ENCODE data around the gene SPDYE18.
A peak's percentile ranks its signal among the peaks of the same experiment; 100 is the strongest.
"Not testable (repeated sequence)": the region's sequence is repeated elsewhere in the genome, so short reads cannot be mapped to it uniquely, and the experiment has no call there.

Gene SPDYE18

DNA sequence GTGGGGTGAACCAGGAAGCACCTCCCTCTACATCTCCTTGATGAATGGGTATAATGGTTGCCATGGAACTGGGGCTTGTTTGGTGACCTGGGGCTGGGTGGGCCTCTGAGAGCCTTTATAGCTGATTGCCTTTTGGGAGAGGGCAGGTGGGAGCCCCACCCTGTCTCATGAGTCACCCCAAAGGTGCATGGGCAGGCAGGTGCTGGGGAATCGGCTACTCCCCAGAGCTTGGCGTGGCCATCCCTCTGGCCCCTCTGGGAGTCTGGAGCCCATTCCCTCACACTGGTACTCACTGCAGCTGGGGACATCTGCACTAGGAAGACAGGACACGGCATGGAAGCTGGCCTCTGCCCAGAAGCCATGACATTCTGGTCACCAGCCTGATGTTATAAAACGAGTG lies at the start of gene SPDYE18:
Gene SPDYE18 (minus strand): TSS at position 2 of the 400 bp plus-strand sequence. CDS start 2,046 bp downstream, outside the sequence.
- not testable (repeated sequence) for DNase-seq

- not testable (repeated sequence) for DNase-seq
Measured at GRCh38 chr7:77108362-77108761, 46.0 kb upstream of the SPDYE18 start.

DNA sequence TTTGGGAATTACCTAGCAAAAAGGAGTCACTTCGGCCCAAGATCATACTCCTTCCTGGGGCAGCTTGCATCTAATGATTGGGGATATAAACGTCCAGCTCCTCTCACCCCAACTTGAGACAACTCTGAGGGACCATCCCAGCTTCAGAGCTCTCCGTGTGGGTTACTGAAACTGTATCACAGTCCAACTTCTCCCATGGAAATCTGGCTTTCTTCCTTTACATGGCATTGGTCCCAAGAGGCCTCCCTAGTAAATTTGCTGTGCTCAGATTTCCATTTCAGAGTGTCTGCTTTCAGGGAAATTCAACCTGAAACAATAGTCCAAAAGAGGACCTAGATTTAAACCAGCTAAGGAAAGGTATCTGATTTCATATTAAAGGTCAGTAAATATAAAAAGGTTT lies 45.3 kb upstream of the SPDYE18 start:
- not testable (repeated sequence) for DNase-seq

GRCh38 chr7:77105904-77106303 lies 43.5 kb upstream of the SPDYE18 start:
- not testable (repeated sequence) for DNase-seq

DNA sequence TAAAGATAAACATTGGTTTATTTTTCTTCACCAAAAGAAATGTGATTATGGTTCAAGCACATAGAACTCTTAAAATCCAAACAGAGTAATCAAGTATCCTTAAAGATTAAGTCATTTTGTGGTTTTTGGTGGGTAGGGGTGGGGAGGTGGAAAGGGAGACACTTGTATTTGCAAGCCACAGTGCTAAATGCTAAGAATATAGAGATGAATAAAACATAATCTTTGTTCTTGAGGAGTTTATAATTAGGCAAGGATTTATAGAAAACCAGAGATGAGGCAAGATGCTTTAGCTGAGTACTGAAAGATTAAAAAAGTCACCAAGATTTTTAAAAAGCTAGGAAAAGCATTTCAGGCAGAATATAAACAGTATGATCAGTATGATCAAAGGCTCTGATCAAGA lies 40.3 kb upstream of the SPDYE18 start:
- DNase-seq, result not testable (repeated sequence)

DNA sequence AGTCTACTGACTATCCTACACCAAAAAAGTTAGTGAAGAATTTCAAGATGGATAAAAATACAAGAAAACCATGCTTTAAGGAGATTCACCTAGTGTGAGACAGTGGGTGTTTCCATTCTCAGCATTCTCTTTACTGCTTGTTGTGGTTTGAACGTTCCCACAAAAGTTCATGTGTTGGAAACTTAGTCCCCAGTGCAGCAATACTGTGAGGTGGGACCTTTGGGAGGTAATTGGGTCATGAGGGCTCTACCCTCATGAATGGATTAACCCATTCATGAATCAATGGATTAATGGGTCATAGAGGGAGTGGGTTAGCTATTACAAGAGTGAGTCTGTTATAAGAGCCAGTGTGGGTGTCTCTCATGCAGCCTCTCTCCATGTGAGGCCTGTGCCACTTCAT lies 38.8 kb upstream of the SPDYE18 start:
- DNase-seq, result not testable (repeated sequence)

- DNase-seq, result not testable (repeated sequence)
Measured at GRCh38 chr7:77100501-77100900, 38.1 kb upstream of the SPDYE18 start.

DNA sequence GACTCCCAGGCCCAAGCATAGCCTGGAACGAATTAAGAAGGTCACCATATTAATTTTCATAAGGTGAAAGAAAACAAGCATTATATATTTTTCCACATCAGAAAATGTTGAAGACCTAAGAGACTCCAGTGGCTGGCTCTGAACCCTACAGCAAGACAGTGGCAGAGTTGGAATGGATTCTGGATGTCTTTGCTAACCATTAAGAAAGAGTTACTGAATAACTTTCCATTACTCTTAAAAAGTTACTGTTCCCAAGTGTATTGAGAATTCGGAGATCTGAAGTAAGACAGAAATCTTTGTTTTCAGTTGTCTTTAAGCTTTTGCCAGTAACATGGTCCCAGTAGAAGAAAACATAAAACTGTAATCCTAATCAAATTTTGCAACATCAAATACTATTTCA lies 29.9 kb upstream of the SPDYE18 start:
- DNase-seq, result not testable (repeated sequence)

DNA sequence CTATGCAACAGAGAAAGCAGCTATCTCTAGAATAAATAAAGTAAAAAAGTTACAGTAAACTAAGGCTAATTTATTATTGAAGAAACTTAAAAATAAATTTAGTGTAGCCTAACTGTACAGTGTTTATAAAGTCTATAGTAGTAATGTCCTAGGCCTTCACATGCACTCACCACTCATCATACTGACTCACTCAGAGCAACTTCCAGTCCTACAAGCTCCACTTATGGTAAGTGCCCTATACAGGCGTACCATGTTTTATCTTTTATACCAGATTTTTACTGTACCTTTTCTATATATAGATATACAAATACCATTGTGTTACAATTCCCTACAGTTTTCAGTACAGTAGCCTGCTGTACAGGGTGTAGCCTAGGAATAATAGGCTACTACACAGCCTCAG lies 19.8 kb upstream of the SPDYE18 start:
- DNase-seq, result not testable (repeated sequence)

- not testable (repeated sequence) for DNase-seq
Measured at GRCh38 chr7:77080236-77080635, 17.9 kb upstream of the SPDYE18 start.

- not testable (repeated sequence) for DNase-seq
Measured at GRCh38 chr7:77079624-77080023, 17.3 kb upstream of the SPDYE18 start.

DNA sequence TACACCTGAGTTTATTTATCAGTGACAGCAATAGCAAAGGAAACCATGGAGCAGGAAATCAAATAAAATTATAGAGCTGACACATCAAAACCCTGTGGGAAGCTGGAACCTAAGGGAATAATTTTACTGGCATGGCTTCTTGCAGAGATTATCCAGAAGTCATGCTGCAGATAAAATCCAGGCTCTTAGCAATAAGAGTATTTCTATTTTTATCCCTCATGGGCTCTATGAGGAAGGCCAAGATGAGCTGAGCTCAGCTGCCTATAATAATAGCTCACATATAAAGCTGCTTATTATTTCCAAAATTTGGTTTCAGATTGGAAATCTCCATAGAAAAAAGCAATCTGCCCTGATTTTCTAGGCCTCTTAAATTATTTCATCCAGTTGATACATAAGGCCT lies 16.8 kb upstream of the SPDYE18 start:
- DNase-seq, result not testable (repeated sequence)

GRCh38 chr7:77077060-77077459 lies 14.7 kb upstream of the SPDYE18 start:
- not testable (repeated sequence) for DNase-seq

- DNase-seq, result not testable (repeated sequence)
Measured at GRCh38 chr7:77074786-77075396, 12.5 kb upstream of the SPDYE18 start.

DNA sequence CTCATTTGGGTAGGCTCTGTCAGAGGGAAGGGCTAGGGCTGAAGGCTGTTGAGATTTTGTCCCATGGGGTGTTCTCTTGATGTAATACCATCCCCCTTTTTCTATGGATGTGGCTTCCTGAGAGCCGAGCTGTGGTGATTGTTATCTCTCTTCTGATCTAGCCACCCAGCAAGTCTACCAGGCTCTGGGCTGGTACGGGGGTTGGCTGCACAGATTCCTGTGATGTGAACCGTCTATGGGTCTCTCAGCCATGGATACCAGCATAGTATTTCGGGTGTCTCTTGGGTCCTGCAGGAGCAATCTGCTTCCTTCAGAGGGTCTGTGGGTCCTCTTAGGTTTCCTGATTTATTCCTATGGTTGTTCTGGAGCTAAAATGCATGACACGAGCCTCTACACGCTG lies 8.8 kb upstream of the SPDYE18 start:
- DNase-seq, result not testable (repeated sequence)

GRCh38 chr7:77065869-77066268 lies 3.5 kb upstream of the SPDYE18 start:
- DNase-seq, result not testable (repeated sequence)

DNA sequence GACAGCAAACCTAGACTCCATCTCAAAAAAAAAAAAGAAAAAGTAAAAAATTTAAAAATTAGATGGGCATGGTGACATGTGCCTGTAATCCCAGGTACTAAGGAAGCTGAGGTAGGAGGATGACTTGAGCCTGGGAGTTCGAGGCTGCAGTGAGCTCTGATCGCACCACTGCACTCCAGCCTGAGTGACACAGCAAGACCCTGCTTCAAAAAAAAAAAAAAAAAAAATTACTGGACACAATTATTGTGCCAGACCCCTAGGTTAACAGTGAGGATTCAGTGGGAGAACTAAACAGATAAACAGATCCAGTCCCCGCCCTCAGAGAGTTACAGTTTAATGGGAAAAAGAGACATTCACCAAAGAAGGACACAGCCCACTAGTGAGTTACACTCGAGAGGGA lies 1.4 kb upstream of the SPDYE18 start:
- DNase-seq, result not testable (repeated sequence)

GRCh38 chr7:77032261-77032660 lies 30.1 kb downstream of the SPDYE18 start, which contains the start of gene SPDYE17:
SPDYE17 (minus strand) TSS chr7:77032361; CDS start chr7:77030570, 1,791 bp downstream.
- DNase-seq, result not testable (repeated sequence)

- not testable (repeated sequence) for DNase-seq
Measured at GRCh38 chr7:77026349-77026748, 36.0 kb downstream of the SPDYE18 start.

GRCh38 chr7:77010074-77010680 lies 52.2 kb downstream of the SPDYE18 start:
- DNase-seq, result not testable (repeated sequence)

DNA sequence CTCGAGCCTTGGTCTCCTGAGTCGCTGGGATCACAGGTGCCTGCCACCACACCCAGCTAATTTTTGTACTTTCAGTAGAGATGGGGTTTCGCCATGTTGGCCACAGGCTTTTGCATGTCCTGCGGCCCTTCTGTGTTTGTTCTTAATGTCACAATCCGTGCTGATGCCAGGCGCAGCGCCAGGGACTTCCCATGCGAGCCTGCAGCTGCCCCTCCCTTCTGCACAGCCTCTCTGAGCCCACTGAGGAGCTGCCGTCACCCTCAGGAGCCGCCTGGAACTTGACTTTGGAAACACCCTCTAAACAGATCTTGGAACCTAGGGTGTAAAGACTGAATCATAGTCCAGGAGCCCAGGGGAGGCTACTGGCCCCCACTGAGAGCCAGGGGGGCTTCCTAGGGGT lies 54.4 kb downstream of the SPDYE18 start:
- not testable (repeated sequence) for DNase-seq

DNA sequence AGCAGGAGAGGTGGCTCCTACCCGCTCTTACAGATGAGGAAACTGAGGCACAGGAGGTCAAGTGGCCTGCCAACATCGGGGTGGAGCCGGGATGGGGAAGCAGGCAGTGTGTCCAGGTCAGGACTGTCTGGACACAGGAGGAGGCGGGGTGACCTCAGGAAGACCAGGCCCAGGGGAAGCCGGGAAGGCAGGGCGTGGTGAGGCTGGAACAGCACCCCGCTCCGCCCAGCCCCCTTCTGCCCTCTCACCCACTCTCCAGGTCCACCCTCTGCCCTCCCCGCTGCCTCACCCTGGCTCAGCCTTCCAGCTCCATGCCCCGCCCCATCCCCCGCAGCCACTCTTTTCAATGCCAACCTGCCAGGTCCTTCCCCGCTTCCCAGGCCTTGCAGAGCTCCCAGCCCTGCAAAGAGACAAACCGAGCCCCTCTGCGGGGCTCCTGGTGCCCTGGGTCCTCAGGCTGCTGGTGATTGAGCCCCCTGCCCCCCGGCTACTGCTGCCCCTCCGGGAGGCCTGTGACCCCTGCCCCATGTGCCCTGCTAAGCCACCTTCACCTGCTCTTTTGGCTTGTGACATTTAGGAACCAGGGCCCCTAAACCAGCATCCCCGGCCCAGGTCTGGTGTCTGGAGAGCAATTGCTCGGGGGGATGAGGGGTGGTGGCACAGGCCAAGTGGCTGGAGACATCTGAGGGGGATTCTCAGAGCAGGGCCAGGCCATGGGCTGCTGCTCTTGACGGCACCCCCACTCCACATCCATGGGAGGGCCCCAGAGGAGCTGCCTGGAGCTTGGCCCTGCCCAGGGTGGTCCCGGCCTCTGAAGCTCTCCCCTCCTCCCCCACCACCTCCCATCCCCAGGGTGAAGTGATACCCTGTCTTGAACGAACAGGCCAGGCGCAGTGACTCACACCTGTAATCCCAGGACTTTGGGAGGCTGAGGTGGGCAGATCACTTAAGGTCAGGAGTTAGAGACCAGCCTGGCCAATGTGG lies 55.9 kb downstream of the SPDYE18 start:
- DNase-seq, result not testable (repeated sequence)

- peak; percentile 40 for DNase-seq
Measured at GRCh38 chr7:77005461-77006057, 56.8 kb downstream of the SPDYE18 start.

All from activated CD8-positive, alpha-beta memory T cell treated with anti-CD3 and anti-CD28 coated beads for 24 hours (primary cell).